NCI-H128 (cell line): ENCODE data around the gene CLDND1.
"Not testable (repeated sequence)": the region's sequence is repeated elsewhere in the genome, so short reads cannot be mapped to it uniquely, and the experiment has no call there.

Experiments used
- DNase-seq: peaks from one replicate; lab custom pipeline; 2025; ENCODE audit not compliant: unreplicated experiment; lab: John Stamatoyannopoulos, UW

The CLDND1 gene

GRCh38 chr3:98522544-98523281 lies at the start of gene CLDND1:
Gene CLDND1, minus strand, starts transcription at chr3:98522902. Its CDS starts 1,478 bp downstream, at chr3:98521424.
- peak; percentile 91 for DNase-seq

GRCh38 chr3:98568402-98568801 lies 45.7 kb upstream of the CLDND1 start:
- no peak for DNase-seq

- DNase-seq: no peak
Measured at GRCh38 chr3:98567666-98568270, 45.1 kb upstream of the CLDND1 start.

- no peak for DNase-seq
Measured at GRCh38 chr3:98565843-98566242, 43.1 kb upstream of the CLDND1 start.

GRCh38 chr3:98565237-98565643 lies 42.5 kb upstream of the CLDND1 start:
- DNase-seq: no peak

- no peak for DNase-seq
Measured at GRCh38 chr3:98564282-98565005, 41.7 kb upstream of the CLDND1 start.

GRCh38 chr3:98563661-98564281 lies 41.1 kb upstream of the CLDND1 start:
- DNase-seq: no peak

GRCh38 chr3:98561727-98562521 lies 39.2 kb upstream of the CLDND1 start:
- no peak for DNase-seq

GRCh38 chr3:98560911-98561310 lies 38.2 kb upstream of the CLDND1 start:
- DNase-seq: no peak

GRCh38 chr3:98559769-98560168 lies 37.1 kb upstream of the CLDND1 start:
- DNase-seq: not testable (repeated sequence)

GRCh38 chr3:98558100-98558827 lies 35.6 kb upstream of the CLDND1 start:
- no peak for DNase-seq

GRCh38 chr3:98557324-98558010 lies 34.8 kb upstream of the CLDND1 start:
- DNase-seq: no peak

- DNase-seq: no peak
Measured at GRCh38 chr3:98556164-98557130, 33.7 kb upstream of the CLDND1 start.

GRCh38 chr3:98555025-98555379 lies 32.3 kb upstream of the CLDND1 start:
- no peak for DNase-seq

- DNase-seq: no peak
Measured at GRCh38 chr3:98554580-98554979, 31.9 kb upstream of the CLDND1 start.

- no peak for DNase-seq
Measured at GRCh38 chr3:98553753-98554152, 31.1 kb upstream of the CLDND1 start.

- no peak for DNase-seq
Measured at GRCh38 chr3:98553021-98553563, 30.4 kb upstream of the CLDND1 start.
